ENCODE measurements around the gene INSIG1. TPM values are rescaled to one million over a fixed set of nuclear protein-coding genes. Genes with fewer than 3 reads are reported as not detected.
A peak's percentile ranks its signal among the peaks of the same experiment; 100 is the strongest.

INSIG1 gene
- polyA plus RNA-seq: 28.5 TPM

DNA sequence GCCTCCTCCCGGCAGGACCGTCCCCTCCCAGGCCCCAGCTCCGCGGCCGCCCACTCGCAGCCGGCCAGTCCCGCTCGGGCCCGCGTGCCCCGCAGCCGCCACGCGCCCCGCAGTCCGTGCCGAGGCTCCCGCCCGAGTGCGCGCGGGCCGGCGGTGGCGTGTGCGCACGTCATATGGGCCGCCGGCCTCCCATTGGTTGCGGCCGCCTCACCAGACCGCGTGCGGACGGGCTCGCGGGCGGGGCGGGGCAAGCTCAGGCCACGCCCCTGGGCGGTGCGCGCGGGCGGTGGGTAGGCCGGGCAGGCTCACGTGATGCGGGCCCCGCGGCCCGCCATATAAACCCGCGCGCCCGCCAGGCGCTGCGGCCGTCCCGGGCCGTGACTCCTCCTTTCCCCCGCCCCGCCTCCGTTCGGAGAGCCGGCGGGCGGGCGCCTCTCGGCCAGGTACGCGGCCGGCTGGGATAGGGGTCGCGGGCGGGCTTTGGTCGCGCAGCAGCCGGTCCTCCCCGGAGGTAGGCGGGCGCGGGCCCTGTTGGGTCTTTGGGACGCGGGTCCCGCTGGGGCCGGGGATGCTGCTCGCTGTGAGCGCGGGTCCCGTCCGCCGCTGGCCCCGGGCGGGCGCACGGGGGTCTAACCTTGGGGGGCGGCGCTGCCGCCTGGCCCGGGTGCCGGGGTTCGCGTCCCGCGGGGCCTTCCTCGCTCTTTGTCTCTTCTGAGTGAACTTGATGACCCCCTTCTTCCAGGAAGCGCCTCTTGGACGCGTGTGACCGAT is at the start of gene INSIG1:
Gene INSIG1, plus strand, starts transcription at position 362 of the 771 bp plus-strand sequence. Its CDS starts 408 bp downstream, at position 770.
- Mint-ChIP-seq H3K36me3 (no peaks in the 10 kb centered on the region), H3K27me3 (no peaks in the 10 kb centered on the region), H3K27ac (peak within 1 kb of the TSS; percentile 94 to 99 (median 96)), H3K4me3 (peak within 1 kb of the TSS; percentile 88 to 98 (median 94)), H3K9me3 (no peaks in the 10 kb centered on the region), H3K4me1 (peaks cover 18 to 28% (median 26%) of the 10 kb centered on the region in 3 donors)

- peaks cover 12% of the 10 kb centered on the region for H3K27me3 Mint-ChIP-seq
- no peak overlapping the region for H3K27ac Mint-ChIP-seq
- H3K4me1 Mint-ChIP-seq: peaks cover 0 to 1% (median 0%) of the 10 kb centered on the region in 3 donors
- no peaks in the 10 kb centered on the region for H3K36me3 Mint-ChIP-seq
- H3K9me3 Mint-ChIP-seq: peaks cover 0 to 2% (median 0%) of the 10 kb centered on the region in 3 donors
- no peak overlapping the region for H3K4me3 Mint-ChIP-seq
Measured at GRCh38 chr7:155248366-155248756, 49.3 kb upstream of the INSIG1 start.

GRCh38 chr7:155251831-155252230 is 45.8 kb upstream of the INSIG1 start:
- H3K36me3 Mint-ChIP-seq: no peaks in the 10 kb centered on the region
- H3K4me1 Mint-ChIP-seq: peaks cover 0 to 1% (median 0%) of the 10 kb centered on the region in 3 donors
- H3K4me3 Mint-ChIP-seq: no peak overlapping the region
- H3K27me3 Mint-ChIP-seq: peaks cover 12% of the 10 kb centered on the region
- no peaks in the 10 kb centered on the region for H3K9me3 Mint-ChIP-seq
- no peak overlapping the region for H3K27ac Mint-ChIP-seq

- H3K27me3 Mint-ChIP-seq: peaks cover 10% of the 10 kb centered on the region
- no peak overlapping the region for H3K4me3 Mint-ChIP-seq
- no peaks in the 10 kb centered on the region for H3K36me3 Mint-ChIP-seq
- no peak overlapping the region for H3K27ac Mint-ChIP-seq
- H3K9me3 Mint-ChIP-seq: peaks cover 0 to 1% (median 0%) of the 10 kb centered on the region in 3 donors
- H3K4me1 Mint-ChIP-seq: peaks cover 0 to 1% (median 0%) of the 10 kb centered on the region in 3 donors
Measured at GRCh38 chr7:155252444-155252887, 45.2 kb upstream of the INSIG1 start.

DNA sequence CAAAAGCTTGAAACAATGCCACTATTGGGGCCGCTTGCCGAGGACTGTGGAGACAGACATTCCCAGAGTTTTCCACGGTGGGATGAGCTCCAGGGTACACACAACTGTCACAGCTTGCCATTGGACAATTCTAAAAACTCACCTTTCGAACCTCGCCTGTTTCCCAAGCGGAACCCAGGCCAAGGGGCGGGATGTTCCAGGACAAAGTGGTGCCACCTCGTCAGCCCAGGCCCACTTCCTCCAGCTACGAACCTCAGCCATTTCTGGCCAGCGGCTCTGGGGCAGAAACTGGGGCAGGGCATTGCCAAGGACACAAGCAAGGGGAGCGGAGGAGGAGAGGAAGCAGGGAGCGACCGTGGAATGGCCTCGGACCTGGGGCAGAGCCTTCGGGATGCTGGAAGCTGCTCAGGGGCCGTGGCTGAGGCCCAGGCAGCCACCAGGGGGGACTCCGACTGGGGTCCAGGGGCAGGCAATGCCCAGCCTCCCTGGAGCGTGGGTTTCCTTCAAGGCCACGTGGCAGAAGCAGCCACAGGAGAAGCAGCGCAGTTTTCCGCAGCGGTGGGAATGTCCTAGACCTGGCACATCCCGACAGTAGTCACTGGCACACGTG is 44.7 kb upstream of the INSIG1 start:
- Mint-ChIP-seq H3K9me3 (peaks cover 0 to 1% (median 0%) of the 10 kb centered on the region in 3 donors), H3K4me3 (no peak overlapping the region), H3K27me3 (peaks cover 10% of the 10 kb centered on the region), H3K36me3 (no peaks in the 10 kb centered on the region), H3K4me1 (peaks cover 0 to 2% (median 0%) of the 10 kb centered on the region in 3 donors), H3K27ac (no peak overlapping the region)

DNA sequence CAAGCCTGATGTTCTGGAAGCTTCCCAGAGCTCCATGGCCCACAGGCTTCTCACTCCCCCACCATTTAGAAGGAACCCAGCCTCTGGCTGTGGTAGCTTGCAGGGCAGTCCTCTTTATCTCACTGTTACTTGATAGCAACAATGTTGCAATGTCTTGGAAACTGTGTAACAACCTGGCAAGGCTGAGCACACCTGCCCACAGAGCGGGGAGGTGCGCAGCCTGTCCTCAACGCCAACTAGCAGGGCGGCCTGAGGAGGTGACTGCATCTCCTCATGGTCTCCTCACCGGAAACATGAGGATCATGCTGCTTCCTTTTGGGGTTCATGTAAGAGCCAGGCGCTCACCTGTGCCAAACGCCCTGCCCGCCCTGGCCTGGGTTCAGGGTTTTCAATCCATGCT is 43.7 kb upstream of the INSIG1 start:
- Mint-ChIP-seq H3K4me1 (peaks cover 0 to 4% (median 0%) of the 10 kb centered on the region in 3 donors), H3K27ac (peak overlapping the region in 1 of 3 donors; percentile 69), H3K9me3 (peaks cover 0 to 1% (median 0%) of the 10 kb centered on the region in 3 donors), H3K36me3 (no peaks in the 10 kb centered on the region), H3K4me3 (no peak overlapping the region), H3K27me3 (peaks cover 7% of the 10 kb centered on the region)

DNA sequence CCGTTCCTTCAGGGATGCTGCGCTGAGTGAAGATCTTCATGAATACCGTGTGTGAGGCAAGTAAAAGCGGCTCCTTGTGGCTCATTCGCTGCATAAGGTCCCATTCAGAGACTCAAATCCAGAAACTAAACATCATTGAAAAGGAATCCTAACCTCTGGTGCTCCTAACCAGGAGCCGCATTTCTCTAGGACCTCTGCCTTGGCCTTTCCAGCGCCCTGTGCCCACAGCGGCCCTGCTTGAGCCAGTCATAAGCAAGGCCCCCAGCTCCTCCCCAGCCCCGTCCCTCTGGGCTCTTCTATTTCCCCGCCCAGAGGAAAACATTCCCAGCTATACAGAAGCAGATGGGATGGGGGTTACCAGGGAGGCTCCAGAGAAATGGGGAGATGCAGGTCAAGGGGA is 42.6 kb upstream of the INSIG1 start:
- peaks cover 0 to 1% (median 0%) of the 10 kb centered on the region in 3 donors for H3K9me3 Mint-ChIP-seq
- no peak overlapping the region for H3K4me3 Mint-ChIP-seq
- H3K36me3 Mint-ChIP-seq: no peaks in the 10 kb centered on the region
- peaks cover 7% of the 10 kb centered on the region for H3K27me3 Mint-ChIP-seq
- no peak overlapping the region for H3K27ac Mint-ChIP-seq
- H3K4me1 Mint-ChIP-seq: peaks cover 0 to 4% (median 0%) of the 10 kb centered on the region in 3 donors

DNA sequence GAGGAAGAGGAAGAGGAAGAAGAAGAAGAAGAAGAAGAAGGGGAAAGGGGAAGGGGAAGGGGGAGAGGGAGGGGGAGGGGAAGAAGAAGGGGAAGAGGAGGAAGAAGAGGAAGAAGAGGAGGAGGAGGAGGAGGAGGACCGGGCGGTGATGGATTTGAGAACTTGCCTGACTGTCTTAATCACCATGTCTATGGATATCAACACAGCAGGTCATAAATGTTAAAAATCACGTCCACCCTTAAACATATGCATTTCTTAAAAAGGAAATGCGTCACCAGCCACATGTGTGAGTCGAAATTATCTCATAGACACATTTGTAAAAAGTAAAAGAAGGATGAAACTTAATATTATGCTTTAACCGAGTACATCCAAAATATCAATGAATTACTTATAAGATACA is 42.1 kb upstream of the INSIG1 start:
- H3K4me3 Mint-ChIP-seq: no peak overlapping the region
- H3K4me1 Mint-ChIP-seq: peaks cover 0 to 4% (median 0%) of the 10 kb centered on the region in 3 donors
- H3K36me3 Mint-ChIP-seq: no peaks in the 10 kb centered on the region
- peaks cover 0 to 1% (median 0%) of the 10 kb centered on the region in 3 donors for H3K9me3 Mint-ChIP-seq
- H3K27me3 Mint-ChIP-seq: peaks cover 7% of the 10 kb centered on the region
- no peak overlapping the region for H3K27ac Mint-ChIP-seq

DNA sequence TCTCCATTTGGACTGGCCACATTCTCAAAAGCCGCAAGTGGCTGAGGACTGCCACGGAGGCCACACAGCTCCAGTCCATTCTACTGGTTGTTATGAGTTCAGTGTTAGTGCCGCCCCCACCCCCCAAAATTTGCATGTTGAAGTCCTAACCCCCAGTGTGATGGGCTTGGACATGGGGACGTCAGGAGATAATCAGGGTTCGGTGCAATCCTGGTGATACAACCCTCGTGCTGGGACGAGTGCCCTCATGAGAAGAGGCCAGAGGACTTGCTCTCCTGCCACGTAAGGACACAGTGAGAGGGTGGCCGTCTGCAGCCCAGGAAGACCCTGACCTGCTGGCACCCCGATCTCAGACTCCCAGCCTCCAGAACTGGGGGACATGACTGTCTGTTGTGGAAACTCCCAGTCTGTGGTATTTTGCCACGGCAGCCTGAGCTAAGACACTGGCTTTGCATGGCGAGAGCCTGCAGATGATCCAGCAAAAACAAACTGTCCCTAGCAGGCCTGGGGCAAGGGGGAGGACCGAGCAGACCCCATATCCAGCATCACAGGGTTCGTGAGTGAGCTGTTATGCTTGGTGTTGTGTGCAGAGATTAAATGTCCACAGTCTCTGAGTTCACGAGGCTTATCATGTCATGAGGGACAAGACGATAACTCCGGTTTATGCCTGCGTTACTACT is 41.5 kb upstream of the INSIG1 start:
- H3K9me3 Mint-ChIP-seq: peaks cover 0 to 1% (median 0%) of the 10 kb centered on the region in 3 donors
- peaks cover 7% of the 10 kb centered on the region for H3K27me3 Mint-ChIP-seq
- H3K27ac Mint-ChIP-seq: no peak overlapping the region
- H3K36me3 Mint-ChIP-seq: no peaks in the 10 kb centered on the region
- H3K4me1 Mint-ChIP-seq: peaks cover 0 to 4% (median 0%) of the 10 kb centered on the region in 3 donors
- no peak overlapping the region for H3K4me3 Mint-ChIP-seq

DNA sequence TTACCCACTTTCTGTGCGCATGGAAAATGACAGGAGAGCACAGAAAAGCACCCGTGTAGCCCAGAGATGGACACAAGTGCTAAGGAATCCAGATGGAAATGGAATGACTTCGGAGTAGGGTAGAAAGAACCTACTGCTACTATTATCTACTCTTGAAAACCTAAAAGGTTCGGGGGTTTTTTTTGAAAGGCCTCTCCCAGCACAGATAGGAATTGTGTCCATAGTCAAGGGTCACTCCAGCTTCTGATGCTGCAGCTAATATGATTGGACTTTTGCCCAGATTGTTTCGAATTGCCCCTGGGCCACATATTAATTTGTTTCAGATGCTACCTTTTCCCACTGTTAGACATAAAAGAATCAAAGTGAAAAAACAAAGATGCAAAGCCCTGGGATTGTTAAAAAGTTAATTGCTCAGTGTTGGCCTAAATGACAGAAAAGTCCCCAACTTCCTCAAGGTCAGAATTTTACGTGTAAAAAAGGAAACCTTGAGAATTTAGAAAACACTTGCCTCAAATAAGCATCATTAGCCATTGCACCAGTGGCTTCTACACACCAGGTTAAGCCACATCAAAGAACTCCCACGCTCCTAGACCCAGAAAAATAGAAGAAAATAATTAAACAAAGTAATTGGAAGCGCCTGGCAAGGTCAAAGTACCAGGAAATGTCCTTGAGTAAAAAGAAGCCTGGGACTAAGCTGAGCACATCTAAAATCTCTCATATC is 40.8 kb upstream of the INSIG1 start:
- peaks cover 7% of the 10 kb centered on the region for H3K27me3 Mint-ChIP-seq
- peaks cover 0 to 1% (median 0%) of the 10 kb centered on the region in 3 donors for H3K9me3 Mint-ChIP-seq
- H3K27ac Mint-ChIP-seq: no peak overlapping the region
- no peak overlapping the region for H3K4me3 Mint-ChIP-seq
- H3K36me3 Mint-ChIP-seq: no peaks in the 10 kb centered on the region
- H3K4me1 Mint-ChIP-seq: peaks cover 0 to 4% (median 0%) of the 10 kb centered on the region in 3 donors

GRCh38 chr7:155257482-155258225 is 40.0 kb upstream of the INSIG1 start:
- Mint-ChIP-seq H3K27me3 (peaks cover 7% of the 10 kb centered on the region), H3K9me3 (peaks cover 0 to 1% (median 0%) of the 10 kb centered on the region in 3 donors), H3K36me3 (no peaks in the 10 kb centered on the region), H3K4me3 (no peak overlapping the region), H3K27ac (no peak overlapping the region), H3K4me1 (peaks cover 0 to 4% (median 0%) of the 10 kb centered on the region in 3 donors)

DNA sequence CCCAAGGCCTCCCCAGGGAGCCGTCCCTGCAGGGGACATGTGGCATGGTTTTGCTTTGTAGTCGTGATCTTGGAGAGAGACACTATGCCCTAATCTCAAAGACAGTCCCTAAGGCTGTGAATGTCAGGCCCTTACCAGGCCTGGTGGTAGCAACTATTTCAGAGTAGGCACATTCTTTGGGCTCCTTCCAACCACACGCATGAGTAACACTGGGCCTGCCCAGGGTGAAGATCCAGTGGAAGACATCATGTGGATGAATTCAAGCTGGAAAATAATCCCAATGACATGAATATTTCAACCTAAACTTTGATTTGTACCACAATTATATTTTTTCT is 39.5 kb upstream of the INSIG1 start:
- peaks cover 0 to 4% (median 0%) of the 10 kb centered on the region in 3 donors for H3K4me1 Mint-ChIP-seq
- H3K27me3 Mint-ChIP-seq: peaks cover 7% of the 10 kb centered on the region
- no peaks in the 10 kb centered on the region for H3K36me3 Mint-ChIP-seq
- no peak overlapping the region for H3K27ac Mint-ChIP-seq
- H3K4me3 Mint-ChIP-seq: no peak overlapping the region
- peaks cover 0 to 1% (median 0%) of the 10 kb centered on the region in 3 donors for H3K9me3 Mint-ChIP-seq

GRCh38 chr7:155259866-155260497 is 37.7 kb upstream of the INSIG1 start:
- Mint-ChIP-seq H3K4me3 (no peak overlapping the region), H3K36me3 (no peaks in the 10 kb centered on the region), H3K9me3 (peaks cover 0 to 1% (median 0%) of the 10 kb centered on the region in 3 donors), H3K4me1 (peaks cover 0 to 4% (median 0%) of the 10 kb centered on the region in 3 donors), H3K27ac (no peak overlapping the region), H3K27me3 (no peaks in the 10 kb centered on the region)

DNA sequence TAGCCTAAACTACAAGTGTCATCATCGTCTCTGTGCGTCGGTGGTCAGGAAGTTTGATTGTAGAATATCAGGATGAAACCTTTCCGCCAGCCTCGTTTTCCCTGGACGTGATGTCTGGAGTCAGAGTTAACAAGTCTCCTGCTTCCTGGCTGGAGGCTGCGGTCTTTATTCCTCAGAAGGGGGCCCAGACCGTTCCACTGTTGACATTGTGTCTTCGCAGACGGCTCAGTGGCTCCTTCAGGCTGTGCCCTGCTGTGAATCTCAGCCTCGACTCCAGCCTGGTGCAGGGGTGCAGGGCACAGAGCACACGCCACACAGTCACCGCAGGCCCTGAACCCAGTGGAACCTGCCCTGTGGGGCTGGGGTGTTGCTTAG is 37.2 kb upstream of the INSIG1 start:
- no peaks in the 10 kb centered on the region for H3K36me3 Mint-ChIP-seq

More for the DNA sequence above, 37.2 kb upstream of the INSIG1 start:
- Mint-ChIP-seq H3K4me1 (peaks cover 0 to 2% (median 0%) of the 10 kb centered on the region in 3 donors), H3K9me3 (peaks cover 0 to 1% (median 0%) of the 10 kb centered on the region in 3 donors), H3K27ac (no peak overlapping the region), H3K4me3 (no peak overlapping the region), H3K27me3 (no peaks in the 10 kb centered on the region)

Measured in IgD-negative memory B cell (primary cell).